Fibroblast of villous mesenchyme (primary cell): ENCODE results near the gene EFNB1. TPM values are rescaled to one million over a fixed set of nuclear protein-coding genes. Genes with fewer than 3 reads are reported as not detected.

Source experiments
- DNase-seq: peaks from one replicate; pipeline ENCODE4 v3.0.0-alpha.2; 2010; ENCODE audit warnings: low read depth
- H3K4me3 ChIP-seq: 2 replicates; pipeline ENCODE4 v1.5.1; 2011; ENCODE audit warnings: low read depth, mild to moderate bottlenecking, low read length
- total RNA-seq: library from RNA; depleted of rRNA; stranded (reverse); fragments of >200 nt; gene quantifications from 2 replicates; pipeline ENCODE4 v1.2.3, GENCODE V29; 2012
- TF ChIP-seq, protein P1 (sequence below): IDR thresholded peaks from 2 replicates; pipeline ENCODE4 v1.5.1; 2012; ENCODE audit warnings: low read depth, mild to moderate bottlenecking, low read length; ENCODE audit not compliant: insufficient read depth

The EFNB1 gene
- total RNA-seq, 1 donor = 24.6 TPM

DNA sequence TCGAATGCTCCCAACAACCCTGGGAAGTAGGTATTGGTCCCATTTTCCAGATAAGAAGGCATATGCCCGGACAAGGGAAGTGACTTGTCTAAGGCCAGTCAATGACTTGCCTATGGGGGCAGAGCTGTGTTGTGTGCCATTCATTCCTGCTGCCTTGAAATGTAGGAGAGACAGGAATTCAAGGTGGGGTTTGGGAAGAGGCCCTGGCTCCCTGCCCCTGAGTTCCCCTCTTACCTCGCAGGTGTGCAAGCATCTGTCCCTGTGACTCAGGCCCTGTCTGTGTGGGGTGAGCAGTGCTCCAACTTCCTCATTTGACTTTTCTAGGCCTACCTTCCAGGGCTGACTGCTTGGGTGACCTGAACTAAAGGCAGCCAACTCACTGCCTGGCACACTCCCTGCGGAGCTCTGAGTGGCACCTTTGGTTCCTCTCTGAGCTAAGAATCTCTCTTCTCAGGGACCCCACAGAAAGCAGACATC, 5.1 kb downstream of the EFNB1 start:
- no peak for DNase-seq
- TF ChIP-seq, protein P1, sequence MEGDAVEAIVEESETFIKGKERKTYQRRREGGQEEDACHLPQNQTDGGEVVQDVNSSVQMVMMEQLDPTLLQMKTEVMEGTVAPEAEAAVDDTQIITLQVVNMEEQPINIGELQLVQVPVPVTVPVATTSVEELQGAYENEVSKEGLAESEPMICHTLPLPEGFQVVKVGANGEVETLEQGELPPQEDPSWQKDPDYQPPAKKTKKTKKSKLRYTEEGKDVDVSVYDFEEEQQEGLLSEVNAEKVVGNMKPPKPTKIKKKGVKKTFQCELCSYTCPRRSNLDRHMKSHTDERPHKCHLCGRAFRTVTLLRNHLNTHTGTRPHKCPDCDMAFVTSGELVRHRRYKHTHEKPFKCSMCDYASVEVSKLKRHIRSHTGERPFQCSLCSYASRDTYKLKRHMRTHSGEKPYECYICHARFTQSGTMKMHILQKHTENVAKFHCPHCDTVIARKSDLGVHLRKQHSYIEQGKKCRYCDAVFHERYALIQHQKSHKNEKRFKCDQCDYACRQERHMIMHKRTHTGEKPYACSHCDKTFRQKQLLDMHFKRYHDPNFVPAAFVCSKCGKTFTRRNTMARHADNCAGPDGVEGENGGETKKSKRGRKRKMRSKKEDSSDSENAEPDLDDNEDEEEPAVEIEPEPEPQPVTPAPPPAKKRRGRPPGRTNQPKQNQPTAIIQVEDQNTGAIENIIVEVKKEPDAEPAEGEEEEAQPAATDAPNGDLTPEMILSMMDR = no peak
- H3K4me3 ChIP-seq = no peak overlapping the region

DNA sequence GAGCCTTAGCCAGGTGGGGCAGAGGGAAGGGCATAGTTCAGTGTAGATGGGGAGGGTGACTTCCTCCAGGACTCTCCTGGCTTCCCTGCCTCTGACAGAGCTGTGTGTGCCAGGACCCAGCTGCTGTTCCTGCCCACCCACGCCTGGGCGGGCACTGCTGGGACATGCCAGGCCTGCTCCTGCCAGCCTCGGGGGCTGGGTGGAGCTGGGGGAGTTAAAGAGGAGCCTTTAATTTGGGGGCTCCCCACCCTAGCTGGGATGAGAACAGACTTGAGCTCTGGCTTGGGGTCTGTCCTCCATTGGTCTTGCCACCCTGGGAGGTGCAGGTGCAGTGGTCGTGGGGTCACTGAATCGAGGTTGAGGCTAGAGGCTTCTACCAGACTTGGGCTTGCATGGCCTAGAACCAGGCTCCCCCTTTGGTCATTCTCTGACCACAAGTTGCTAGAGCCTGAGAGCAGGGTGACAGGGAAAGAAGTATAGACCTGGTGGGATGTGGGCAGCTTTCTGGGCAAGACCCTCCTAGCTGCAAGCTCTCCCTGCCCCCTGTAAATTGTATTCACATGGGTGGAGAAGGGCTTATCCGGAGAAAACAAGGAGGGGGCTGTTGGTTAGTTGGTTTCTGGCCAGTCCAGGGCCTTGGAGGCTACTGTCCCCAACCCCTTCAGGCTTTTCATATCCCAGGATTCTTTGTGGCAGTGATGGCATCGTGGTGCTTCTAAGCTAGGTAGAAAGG, 5.7 kb downstream of the EFNB1 start:
- TF ChIP-seq, protein P1 = no peak
- H3K4me3 ChIP-seq = no peak overlapping the region
- DNase-seq = no peak

DNA sequence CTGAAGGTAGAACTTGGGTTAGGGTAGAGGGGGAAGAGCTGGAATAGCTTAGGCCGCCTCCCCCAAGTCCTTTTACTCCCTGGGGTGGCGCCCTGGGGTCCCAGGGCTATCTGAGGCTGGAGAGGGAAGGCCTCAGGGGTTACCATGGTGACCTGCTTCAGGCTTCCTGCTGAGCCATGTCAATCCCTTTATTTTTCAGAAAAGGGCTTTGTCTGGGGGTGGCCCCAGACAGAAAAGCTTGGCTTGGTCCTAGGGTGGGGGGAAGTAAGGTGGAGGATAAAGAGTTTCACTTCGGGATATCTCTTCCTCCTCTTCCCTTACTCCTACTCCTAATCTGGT, 6.3 kb downstream of the EFNB1 start:
- no peak overlapping the region for H3K4me3 ChIP-seq
- DNase-seq = no peak
- TF ChIP-seq, protein P1 = no peak

DNA sequence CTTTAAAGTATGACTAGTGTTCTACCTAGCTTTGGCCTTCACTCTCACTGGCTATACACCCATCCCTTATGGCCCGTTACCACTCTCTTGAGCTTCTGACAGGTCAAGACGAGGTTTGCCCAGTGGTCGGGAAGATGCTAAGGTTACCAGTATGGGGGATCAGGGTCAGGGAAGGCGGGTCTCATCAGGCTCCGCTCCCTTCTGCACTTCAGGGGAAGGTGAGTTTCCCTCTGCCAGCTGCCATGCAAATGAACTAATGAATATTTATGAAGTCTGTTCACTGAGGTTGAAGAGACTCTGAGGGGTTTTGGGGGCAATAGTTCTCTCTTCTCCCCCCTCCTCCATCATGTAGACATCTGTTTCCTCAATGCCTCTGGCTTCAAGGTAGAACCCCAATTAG, 6.6 kb downstream of the EFNB1 start:
- no peak overlapping the region for H3K4me3 ChIP-seq
- TF ChIP-seq, protein P1 = no peak
- DNase-seq = no peak

DNA sequence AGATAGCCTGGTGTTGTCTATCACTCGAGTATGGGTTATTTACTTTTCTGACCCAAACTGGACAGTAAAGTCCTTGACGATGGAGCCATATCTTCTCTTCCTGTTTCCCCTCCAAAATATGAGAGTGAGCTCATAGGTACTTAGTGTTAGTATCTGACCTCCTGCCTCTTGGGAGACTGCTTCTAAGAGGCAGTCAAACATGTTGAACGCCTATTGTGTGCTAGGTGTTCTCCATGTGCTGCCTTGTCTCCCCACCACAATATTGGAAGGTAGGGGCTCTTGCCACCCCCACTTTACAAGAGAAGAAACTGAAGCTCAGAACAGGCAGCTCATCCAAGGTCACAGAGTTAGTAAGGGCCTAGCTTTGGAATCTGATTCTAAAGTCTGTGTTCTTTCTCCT, 8.3 kb downstream of the EFNB1 start:
- H3K4me3 ChIP-seq = no peak overlapping the region
- no peak for DNase-seq
- TF ChIP-seq, protein P1 = no peak

DNA sequence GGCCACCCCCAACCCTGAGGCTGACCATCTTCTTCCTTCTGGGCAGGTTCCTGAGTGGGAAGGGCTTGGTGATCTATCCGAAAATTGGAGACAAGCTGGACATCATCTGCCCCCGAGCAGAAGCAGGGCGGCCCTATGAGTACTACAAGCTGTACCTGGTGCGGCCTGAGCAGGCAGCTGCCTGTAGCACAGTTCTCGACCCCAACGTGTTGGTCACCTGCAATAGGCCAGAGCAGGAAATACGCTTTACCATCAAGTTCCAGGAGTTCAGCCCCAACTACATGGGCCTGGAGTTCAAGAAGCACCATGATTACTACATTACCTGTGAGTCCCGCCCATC, 9.7 kb downstream of the EFNB1 start:
- H3K4me3 ChIP-seq = no peak overlapping the region
- DNase-seq = no peak
- TF ChIP-seq, protein P1 = no peak

DNA sequence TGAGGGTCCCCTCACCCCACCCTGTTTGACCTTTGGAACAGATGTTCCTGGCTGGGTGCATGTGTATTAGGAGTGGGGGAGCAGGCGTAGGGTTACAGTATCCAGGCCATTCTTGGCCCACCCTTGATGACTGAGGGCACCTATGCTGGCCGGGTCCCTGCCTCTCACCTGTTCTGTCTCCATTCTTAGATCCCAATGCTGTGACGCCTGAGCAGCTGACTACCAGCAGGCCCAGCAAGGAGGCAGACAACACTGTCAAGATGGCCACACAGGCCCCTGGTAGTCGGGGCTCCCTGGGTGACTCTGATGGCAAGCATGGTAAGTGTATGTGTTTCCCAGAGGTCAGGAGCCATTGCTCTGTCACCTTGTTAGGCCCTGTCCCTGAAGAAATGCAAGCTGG, 10.9 kb downstream of the EFNB1 start:
- H3K4me3 ChIP-seq = no peak overlapping the region
- TF ChIP-seq, protein P1 = no peak
- DNase-seq = no peak
